ENCODE measurements around the gene PDE6A. TPM values are rescaled to one million over a fixed set of nuclear protein-coding genes. Genes with fewer than 3 reads are reported as not detected.

The PDE6A gene
- total and polyA plus RNA-seq, 4 donors, result 0.06 TPM; not detected in 3

Small RNA genes within 50 kb of the gene (small RNA-seq; reads per million reads assigned to genes)
- not detected for gene RF00019

Other genes with a start within 250 kb of the PDE6A start
- gene PPARGC1B, start 214.5 kb downstream of the PDE6A start, total RNA-seq, result 1 to 10 TPM in 1 of 2 donors, under 1 TPM in 1; 0.70 to 3.0 TPM
- 1 to 10 TPM in 1 of 2 donors, under 1 TPM in 1; 0.97 to 3.5 TPM for gene PPARGC1B, start 214.5 kb downstream of the PDE6A start, polyA plus RNA-seq
- gene SLC26A2, start 16.0 kb upstream of the PDE6A start, total RNA-seq, result 1 to 10 TPM; 2.4 to 6.1 TPM
- gene SLC26A2, start 16.0 kb upstream of the PDE6A start, polyA plus RNA-seq, result under 1 TPM; 0.43 to 0.84 TPM
- 1 to 10 TPM; 2.4 to 2.9 TPM for gene TIGD6, start 55.9 kb upstream of the PDE6A start, total RNA-seq
- 1 to 10 TPM; 1.3 to 1.8 TPM for gene TIGD6, start 55.9 kb upstream of the PDE6A start, polyA plus RNA-seq
- gene HMGXB3, start 55.9 kb upstream of the PDE6A start, total RNA-seq, result 10 to 100 TPM; 12.5 to 22.9 TPM
- gene HMGXB3, start 55.9 kb upstream of the PDE6A start, polyA plus RNA-seq, result 1 to 10 TPM; 2.7 to 9.4 TPM
- gene CSF1R, start 141.8 kb upstream of the PDE6A start, total RNA-seq, result 10 to 100 TPM; 26.4 to 46.2 TPM
- 10 to 100 TPM in 1 of 2 donors, 1 to 10 TPM in 1; 5.4 to 17.9 TPM for gene CSF1R, start 141.8 kb upstream of the PDE6A start, polyA plus RNA-seq
- gene PDGFRB, start 211.1 kb upstream of the PDE6A start, total RNA-seq, result 10 to 100 TPM; 10.6 to 13.1 TPM
- 1 to 10 TPM; 5.2 to 6.1 TPM for gene PDGFRB, start 211.1 kb upstream of the PDE6A start, polyA plus RNA-seq
- gene CDX1, start 222.0 kb upstream of the PDE6A start, total RNA-seq, result not detected
- not detected for gene CDX1, start 222.0 kb upstream of the PDE6A start, polyA plus RNA-seq
- not detected for gene SLC6A7, start 245.3 kb upstream of the PDE6A start, total RNA-seq
- gene SLC6A7, start 245.3 kb upstream of the PDE6A start, polyA plus RNA-seq, result not detected

Measured in liver (tissue), 5 donors.